Erythroblast (primary cell): ENCODE results near the gene DPY19L3.

Experiments used
- DNase-seq, 2 experiments: peaks; one replicate each; lab custom pipeline; 2025; lab: John Stamatoyannopoulos, UW
- GATA1 ChIP-seq: IDR thresholded peaks from 2 replicates; pipeline ENCODE4 v1.6.1; 2011; ENCODE audit warnings: low read depth, mild to moderate bottlenecking, control low read depth, low read length, moderate library complexity
- POLR2A ChIP-seq: IDR thresholded peaks from 2 replicates; pipeline ENCODE4 v1.6.1; 2011; ENCODE audit warnings: mild to moderate bottlenecking, low read length

DPY19L3 gene, protein sequence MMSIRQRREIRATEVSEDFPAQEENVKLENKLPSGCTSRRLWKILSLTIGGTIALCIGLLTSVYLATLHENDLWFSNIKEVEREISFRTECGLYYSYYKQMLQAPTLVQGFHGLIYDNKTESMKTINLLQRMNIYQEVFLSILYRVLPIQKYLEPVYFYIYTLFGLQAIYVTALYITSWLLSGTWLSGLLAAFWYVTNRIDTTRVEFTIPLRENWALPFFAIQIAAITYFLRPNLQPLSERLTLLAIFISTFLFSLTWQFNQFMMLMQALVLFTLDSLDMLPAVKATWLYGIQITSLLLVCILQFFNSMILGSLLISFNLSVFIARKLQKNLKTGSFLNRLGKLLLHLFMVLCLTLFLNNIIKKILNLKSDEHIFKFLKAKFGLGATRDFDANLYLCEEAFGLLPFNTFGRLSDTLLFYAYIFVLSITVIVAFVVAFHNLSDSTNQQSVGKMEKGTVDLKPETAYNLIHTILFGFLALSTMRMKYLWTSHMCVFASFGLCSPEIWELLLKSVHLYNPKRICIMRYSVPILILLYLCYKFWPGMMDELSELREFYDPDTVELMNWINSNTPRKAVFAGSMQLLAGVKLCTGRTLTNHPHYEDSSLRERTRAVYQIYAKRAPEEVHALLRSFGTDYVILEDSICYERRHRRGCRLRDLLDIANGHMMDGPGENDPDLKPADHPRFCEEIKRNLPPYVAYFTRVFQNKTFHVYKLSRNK

GRCh38 chr19:32405431-32406160 lies at the start of gene DPY19L3:
Gene DPY19L3 (plus strand): TSS chr19:32405770. CDS start chr19:32408254, 2,484 bp downstream.
- peak; percentile 92 for TF ChIP-seq POLR2A
- TF ChIP-seq GATA1: no peak
- DNase-seq: peak; percentile 94 to 95

DNA sequence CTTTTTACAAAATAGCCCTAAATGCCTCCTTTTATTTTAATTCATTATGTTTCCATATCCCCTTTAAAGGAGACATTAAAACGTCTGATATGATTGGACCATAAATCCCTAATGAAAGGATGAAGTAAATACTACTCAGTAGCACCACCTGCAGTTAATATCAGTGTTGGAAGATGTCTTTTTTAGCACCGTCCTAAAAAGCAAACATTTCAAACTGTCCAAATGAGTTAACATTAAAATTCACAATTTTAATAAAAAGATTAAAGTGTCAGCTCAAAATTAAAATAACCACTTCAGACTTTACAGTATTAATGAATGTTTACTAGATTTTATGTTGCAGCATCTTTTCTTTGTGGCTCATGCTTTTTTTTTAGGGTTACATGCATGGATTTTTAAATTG lies 47.9 kb upstream of the DPY19L3 start:
- TF ChIP-seq GATA1 (no peak), POLR2A (no peak)
- no peak for DNase-seq

DNA sequence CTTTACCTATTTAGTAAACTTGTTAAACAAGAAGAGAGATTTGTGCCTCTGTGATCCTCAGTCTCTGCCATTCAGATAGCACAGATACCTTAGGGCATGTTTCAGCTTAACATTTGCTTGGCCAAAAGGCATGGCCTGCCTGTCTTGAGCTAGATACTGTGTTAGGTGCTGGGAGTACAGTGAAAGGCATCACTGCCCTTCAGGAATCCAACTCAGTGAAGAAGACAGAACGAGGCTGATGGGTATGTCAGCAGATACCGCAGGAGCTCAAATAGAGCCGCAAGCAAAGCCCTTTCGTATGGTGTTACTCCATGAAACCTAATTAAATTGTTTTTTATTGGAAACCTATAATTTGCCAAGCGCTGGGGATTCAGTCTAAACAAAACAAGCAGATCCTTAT lies 47.2 kb upstream of the DPY19L3 start:
- TF ChIP-seq GATA1 (no peak), POLR2A (no peak)
- DNase-seq: no peak

DNA sequence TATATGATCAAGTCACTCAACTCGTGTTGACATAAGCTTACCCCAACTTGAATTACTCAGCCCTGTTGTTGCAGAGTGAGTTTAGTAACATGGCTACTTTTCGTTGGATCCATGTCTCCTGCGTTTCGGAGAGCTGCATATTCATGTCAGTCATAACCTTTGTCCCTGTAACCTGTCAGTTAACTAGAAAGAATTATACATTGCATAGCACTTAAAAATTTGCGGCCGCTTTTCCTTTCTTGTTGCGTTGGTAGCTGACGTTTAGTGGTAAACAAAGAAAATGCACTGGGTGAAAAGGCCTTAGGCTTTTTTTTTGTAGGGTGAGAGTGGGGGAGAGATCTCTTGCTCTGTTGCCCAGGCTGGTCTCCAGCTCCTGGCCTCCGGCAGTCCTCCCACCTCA lies 46.0 kb upstream of the DPY19L3 start:
- DNase-seq: no peak
- TF ChIP-seq GATA1 (no peak), POLR2A (no peak)

GRCh38 chr19:32361574-32362317 lies 43.8 kb upstream of the DPY19L3 start:
- no peak for DNase-seq
- TF ChIP-seq GATA1: no peak
- no peak for TF ChIP-seq POLR2A

DNA sequence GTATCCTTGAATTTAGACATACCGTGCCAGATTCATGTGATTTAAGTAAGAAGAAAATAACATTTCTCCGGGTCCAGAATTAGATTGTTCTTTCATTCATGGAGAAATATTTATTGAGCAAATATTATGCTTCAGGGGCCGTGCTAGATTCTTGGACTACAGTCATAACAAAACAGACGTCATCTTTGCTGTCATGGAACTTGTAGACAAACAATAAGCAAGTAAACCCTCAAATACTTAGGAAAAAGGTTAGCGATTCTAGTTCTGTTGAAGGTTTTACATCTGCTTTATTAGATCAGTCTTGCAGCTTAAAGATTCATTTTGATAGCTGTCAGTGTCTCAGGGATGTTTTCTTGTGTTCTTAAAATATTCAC lies 43.3 kb upstream of the DPY19L3 start:
- no peak for DNase-seq
- TF ChIP-seq POLR2A: no peak
- TF ChIP-seq GATA1: no peak

DNA sequence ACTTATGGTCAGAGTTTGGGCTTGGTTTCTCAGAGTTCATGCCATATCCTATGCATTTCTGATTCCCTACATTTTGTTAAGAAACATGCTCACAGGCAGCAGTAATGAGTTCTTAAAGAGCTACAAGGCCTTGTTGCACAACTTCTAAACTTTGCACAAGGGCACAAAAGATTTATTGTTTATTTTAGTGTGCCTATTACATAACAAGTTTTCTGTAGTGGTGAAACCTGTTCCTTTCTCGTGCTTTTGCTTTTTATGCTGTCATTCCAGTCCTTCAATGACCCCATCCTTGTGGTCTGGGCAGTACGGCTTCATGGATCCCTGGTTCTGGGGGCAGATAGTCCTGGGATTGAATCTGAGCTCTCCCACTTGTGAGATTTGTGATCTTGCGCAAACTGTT lies 42.4 kb upstream of the DPY19L3 start:
- no peak for DNase-seq
- no peak for TF ChIP-seq GATA1
- no peak for TF ChIP-seq POLR2A

DNA sequence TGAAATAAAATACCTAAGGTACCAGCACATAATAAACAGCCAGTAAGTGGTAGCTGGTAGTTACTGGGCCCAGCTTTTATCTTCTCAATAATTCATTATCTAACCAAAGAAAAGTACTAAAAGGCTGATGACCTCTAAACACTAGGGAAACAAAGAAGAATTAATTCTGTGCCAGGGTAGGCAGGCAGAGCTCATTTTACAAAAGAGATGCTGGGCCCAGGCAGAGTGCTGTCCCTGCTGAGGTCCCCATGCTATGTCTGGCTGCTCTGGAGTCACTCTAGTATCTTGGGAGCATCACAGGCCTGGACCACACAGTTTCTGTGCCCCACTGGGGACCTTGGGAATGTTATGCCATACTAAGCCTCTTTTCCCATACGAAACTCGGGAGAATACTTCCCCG lies 41.9 kb upstream of the DPY19L3 start:
- no peak for TF ChIP-seq GATA1
- TF ChIP-seq POLR2A: no peak
- no peak for DNase-seq

GRCh38 chr19:32364040-32364439 lies 41.5 kb upstream of the DPY19L3 start:
- no peak for TF ChIP-seq GATA1
- TF ChIP-seq POLR2A: no peak

DNA sequence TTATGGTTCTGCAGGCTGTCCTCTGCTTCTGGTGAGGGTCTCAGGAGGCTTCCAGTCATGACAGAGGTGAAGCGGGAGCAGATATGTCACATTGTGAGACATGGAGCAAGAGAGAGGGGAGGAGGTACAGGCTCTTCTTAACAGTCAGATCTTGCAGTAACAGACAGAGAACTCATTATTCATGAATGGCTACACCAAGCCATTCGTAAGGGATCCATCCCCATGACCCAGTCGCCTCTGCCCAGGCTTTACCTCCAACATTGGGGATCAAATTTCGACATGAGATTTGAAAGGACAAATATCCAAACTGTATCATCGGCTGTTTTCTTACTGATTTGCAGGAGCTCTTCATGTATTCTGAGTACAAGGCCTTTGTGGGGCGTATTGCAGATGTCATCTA lies 38.5 kb upstream of the DPY19L3 start:
- DNase-seq: no peak
- TF ChIP-seq GATA1: no peak
- no peak for TF ChIP-seq POLR2A

More at GRCh38 chr19:32364040-32364439, 41.5 kb upstream of the DPY19L3 start:
- no peak for DNase-seq

GRCh38 chr19:32367948-32368536 lies 37.5 kb upstream of the DPY19L3 start:
- TF ChIP-seq POLR2A: no peak
- DNase-seq: no peak

DNA sequence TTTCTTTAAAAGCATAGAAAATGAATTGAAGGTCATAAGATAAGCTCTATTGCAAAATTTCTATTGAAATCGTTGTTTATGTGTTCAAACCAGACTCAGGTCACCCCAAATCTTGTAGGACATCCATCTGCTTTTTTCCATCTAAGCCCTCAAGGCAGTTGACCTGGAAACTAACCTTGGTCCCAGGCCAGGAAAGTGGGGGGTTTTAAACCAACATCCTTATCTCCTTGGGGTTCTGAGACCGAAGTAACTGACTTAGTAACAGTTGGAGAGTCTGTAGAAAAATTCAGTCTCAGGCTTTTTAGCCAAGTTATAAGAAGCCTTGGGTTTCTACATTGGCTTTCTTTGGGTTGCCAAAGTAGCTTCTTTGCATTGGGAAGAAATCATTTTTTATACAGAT lies 36.8 kb upstream of the DPY19L3 start:
- no peak for TF ChIP-seq POLR2A
- TF ChIP-seq GATA1: no peak
- DNase-seq: no peak
